Regular cardiac myocyte (primary cell): ENCODE data around the gene PDIA2. TPM values are rescaled to one million over a fixed set of nuclear protein-coding genes. Genes with fewer than 3 reads are reported as not detected.

Experiments
- total RNA-seq: library from RNA; depleted of rRNA; stranded (reverse); fragments of >200 nt; gene quantifications from 2 replicates; pipeline ENCODE4 v1.2.3, GENCODE V29; 2014

The PDIA2 gene, protein sequence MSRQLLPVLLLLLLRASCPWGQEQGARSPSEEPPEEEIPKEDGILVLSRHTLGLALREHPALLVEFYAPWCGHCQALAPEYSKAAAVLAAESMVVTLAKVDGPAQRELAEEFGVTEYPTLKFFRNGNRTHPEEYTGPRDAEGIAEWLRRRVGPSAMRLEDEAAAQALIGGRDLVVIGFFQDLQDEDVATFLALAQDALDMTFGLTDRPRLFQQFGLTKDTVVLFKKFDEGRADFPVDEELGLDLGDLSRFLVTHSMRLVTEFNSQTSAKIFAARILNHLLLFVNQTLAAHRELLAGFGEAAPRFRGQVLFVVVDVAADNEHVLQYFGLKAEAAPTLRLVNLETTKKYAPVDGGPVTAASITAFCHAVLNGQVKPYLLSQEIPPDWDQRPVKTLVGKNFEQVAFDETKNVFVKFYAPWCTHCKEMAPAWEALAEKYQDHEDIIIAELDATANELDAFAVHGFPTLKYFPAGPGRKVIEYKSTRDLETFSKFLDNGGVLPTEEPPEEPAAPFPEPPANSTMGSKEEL
- total RNA-seq, result 1.4 TPM in 1 of 2 replicates, not detected in the other

GRCh38 chr16:283033-283805 is at the start of gene PDIA2:
PDIA2 (plus strand) TSS chr16:283164; CDS start chr16:283170, 6 bp downstream.

GRCh38 chr16:234468-235305 is 48.3 kb upstream of the PDIA2 start, which contains the start of gene FAM234A:
FAM234A (plus strand) TSS chr16:234821; CDS start chr16:254414, 19,593 bp downstream.

DNA sequence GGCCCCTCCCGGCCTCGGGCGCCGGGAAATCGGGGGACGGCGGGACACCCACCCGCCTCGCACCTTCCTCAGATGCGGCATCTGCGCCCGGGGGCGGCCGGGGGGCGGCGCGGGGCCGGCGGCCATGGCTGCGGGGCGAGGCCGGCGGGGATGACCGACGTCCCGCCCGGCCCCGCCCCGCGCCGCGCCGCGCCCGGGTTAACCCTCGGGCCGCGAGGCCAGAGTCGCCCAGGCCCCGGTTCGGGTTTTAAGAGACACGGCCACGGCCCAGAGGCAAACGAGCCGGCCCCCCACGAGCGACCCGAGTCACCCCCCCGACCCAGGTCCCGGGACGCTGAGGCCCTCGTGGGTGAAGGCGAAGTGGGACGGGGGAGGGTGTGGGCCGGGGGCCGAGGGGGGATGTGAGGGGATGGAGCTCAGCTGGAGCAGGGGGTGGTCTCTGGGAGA is 7.2 kb upstream of the PDIA2 start, which contains the start of gene RGS11:
TSS of gene RGS11 (minus strand) at position 159 of the 447 bp plus-strand sequence. CDS start at position 126, 33 bp downstream.

DNA sequence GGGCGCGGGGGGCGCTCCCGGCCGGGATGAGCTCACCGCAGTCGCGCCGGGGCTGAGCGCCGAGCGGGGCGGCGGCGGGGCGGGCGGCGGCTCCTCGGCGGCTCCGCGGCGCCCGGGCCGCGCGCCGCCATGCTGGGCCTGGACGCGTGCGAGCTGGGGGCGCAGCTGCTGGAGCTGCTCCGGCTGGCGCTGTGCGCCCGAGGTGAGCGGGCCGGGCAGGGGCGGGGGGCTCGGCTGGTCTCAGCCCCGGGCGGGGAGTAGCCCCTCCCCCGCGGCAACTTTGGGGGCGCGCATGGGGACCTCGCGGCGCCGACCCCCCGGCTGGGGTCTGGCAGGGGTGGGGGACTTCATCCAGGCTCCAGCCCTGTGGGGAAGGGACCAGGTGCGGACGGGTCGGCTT is 2.4 kb upstream of the PDIA2 start, which contains the start of gene ARHGDIG:
TSS of gene ARHGDIG (plus strand) at position 40 of the 400 bp plus-strand sequence. CDS start at position 130, 90 bp downstream.

Other genes starting within 250 kb of the PDIA2 start
- 3.4 and 16.7 TPM in 2 replicates for gene POLR3K, start 229.6 kb upstream of the PDIA2 start, total RNA-seq
- 13.8 and 38.9 TPM in 2 replicates for gene SNRNP25, start 229.3 kb upstream of the PDIA2 start, total RNA-seq
- 24.8 and 31.4 TPM in 2 replicates for gene RHBDF1, start 210.5 kb upstream of the PDIA2 start, total RNA-seq
- gene MPG, start 204.9 kb upstream of the PDIA2 start, total RNA-seq, result 169 and 224 TPM in 2 replicates
- gene NPRL3, start 144.5 kb upstream of the PDIA2 start, total RNA-seq, result 3.9 and 5.6 TPM in 2 replicates
- not detected in 2 replicates for gene HBZ, start 130.5 kb upstream of the PDIA2 start, total RNA-seq
- not detected in 2 replicates for gene HBM, start 117.2 kb upstream of the PDIA2 start, total RNA-seq
- gene HBA2, start 110.3 kb upstream of the PDIA2 start, total RNA-seq, result not detected in 2 replicates
- gene HBA1, start 106.5 kb upstream of the PDIA2 start, total RNA-seq, result not detected in 2 replicates
- gene HBQ1, start 102.7 kb upstream of the PDIA2 start, total RNA-seq, result 0.19 TPM in 1 of 2 replicates, not detected in the other
- gene LUC7L, start 53.7 kb upstream of the PDIA2 start, total RNA-seq, result 36.9 and 37.4 TPM in 2 replicates
- 61.0 and 91.3 TPM in 2 replicates for gene FAM234A, start 48.3 kb upstream of the PDIA2 start, total RNA-seq
- gene RGS11, start 7.2 kb upstream of the PDIA2 start, total RNA-seq, result 0.38 and 2.3 TPM in 2 replicates
- 0.85 TPM in 1 of 2 replicates, not detected in the other for gene ARHGDIG, start 2.6 kb upstream of the PDIA2 start, total RNA-seq
- gene AXIN1, start 69.6 kb downstream of the PDIA2 start, total RNA-seq, result 21.7 and 23.4 TPM in 2 replicates
- gene MRPL28, start 87.4 kb downstream of the PDIA2 start, total RNA-seq, result 44.3 and 110 TPM in 2 replicates
- 62.9 and 66.8 TPM in 2 replicates for gene PGAP6, start 98.8 kb downstream of the PDIA2 start, total RNA-seq
- gene NME4, start 114.0 kb downstream of the PDIA2 start, total RNA-seq, result 56.1 and 80.3 TPM in 2 replicates
- gene DECR2, start 118.7 kb downstream of the PDIA2 start, total RNA-seq, result 9.0 and 19.4 TPM in 2 replicates
- 11.3 and 12.8 TPM in 2 replicates for gene RAB11FIP3, start 142.5 kb downstream of the PDIA2 start, total RNA-seq
- 24.0 and 37.2 TPM in 2 replicates for gene CAPN15, start 244.5 kb downstream of the PDIA2 start, total RNA-seq